ENCODE data around the gene DOC2A. TPM values are rescaled to one million over a fixed set of nuclear protein-coding genes. Genes with fewer than 3 reads are reported as not detected.

Gene DOC2A
- total and polyA plus RNA-seq, 11 donors: 0.09 to 1.4 (median 0.88) TPM; not detected in 4

GRCh38 chr16:29986931-29987330, 23.9 kb downstream of the DOC2A start:
- ATAC-seq (no peak), DNase-seq (peak in 1 of 5 donors; percentile 11)
- Histone ChIP-seq H3K4me3 (no peak overlapping the region), H3K4me1 (peaks cover 0 to 2% (median 0%) of the 10 kb centered on the region in 12 donors), H3K27me3 (no peaks in the 10 kb centered on the region), H3K36me3 (peaks cover 6 to 100% (median 100%) of the 10 kb centered on the region in 9 donors), H3K27ac (no peak overlapping the region), H3K9me3 (no peaks in the 10 kb centered on the region)
- intact Hi-C loops (cut with DNase I): no loop called here
- WGBS, 4 donors: 85 to 94% (median 92%) methylated on average over 5 of the region's 5 CpGs
- TF ChIP-seq POLR2A (IDR thresholded peaks at IDR 0.05) (no peak), CTCF (IDR thresholded peaks at IDR 0.05) (no peak)

GRCh38 chr16:29986231-29986630, 24.6 kb downstream of the DOC2A start:
- intact Hi-C loops (cut with DNase I): no loop called here
- WGBS, 4 donors: 83 to 94% (median 93%) methylated on average over 5 to 20 of the region's 20 CpGs
- no peak overlapping the region for H3K27ac ChIP-seq
- peaks cover 6 to 100% (median 100%) of the 10 kb centered on the region in 9 donors for H3K36me3 ChIP-seq
- no peaks in the 10 kb centered on the region for H3K27me3 ChIP-seq
- H3K4me1 ChIP-seq: no peaks in the 10 kb centered on the region
- ATAC-seq: no peak
- no peaks in the 10 kb centered on the region for H3K9me3 ChIP-seq
- no peak overlapping the region for H3K4me3 ChIP-seq
- peak in 1 of 5 donors; percentile 19 for DNase-seq
- TF ChIP-seq CTCF (IDR thresholded peaks at IDR 0.05): no peak
- TF ChIP-seq POLR2A (IDR thresholded peaks at IDR 0.05): no peak

- Histone ChIP-seq H3K27me3 (no peaks in the 10 kb centered on the region), H3K9me3 (no peaks in the 10 kb centered on the region), H3K4me1 (peaks cover 0 to 3% (median 0%) of the 10 kb centered on the region in 12 donors), H3K36me3 (peaks cover 6 to 100% (median 100%) of the 10 kb centered on the region in 9 donors), H3K4me3 (no peak overlapping the region), H3K27ac (no peak overlapping the region)
- 90 to 95% (median 94%) methylated on average over 21 to 28 of the region's 28 CpGs for whole genome bisulfite sequencing, 4 donors
- intact Hi-C loops (cut with DNase I): no loop called here
- TF ChIP-seq POLR2A (IDR thresholded peaks at IDR 0.05): no peak
- TF ChIP-seq CTCF (IDR thresholded peaks at IDR 0.05): no peak
- ATAC-seq (no peak), DNase-seq (peak in 1 of 5 donors; percentile 18)
Measured at GRCh38 chr16:29985271-29985811, 25.5 kb downstream of the DOC2A start.

GRCh38 chr16:29984764-29985147, 26.1 kb downstream of the DOC2A start:
- intact Hi-C loops (cut with DNase I): no loop called here

More at GRCh38 chr16:29984764-29985147, 26.1 kb downstream of the DOC2A start:
- no peaks in the 10 kb centered on the region for H3K9me3 ChIP-seq
- H3K27ac ChIP-seq: no peak overlapping the region
- WGBS, 4 donors: 83 to 95% (median 86%) methylated on average over 5 of the region's 5 CpGs
- H3K4me3 ChIP-seq: no peak overlapping the region
- H3K27me3 ChIP-seq: no peaks in the 10 kb centered on the region
- ATAC-seq (no peak), DNase-seq (no peak)
- H3K36me3 ChIP-seq: peaks cover 6 to 100% (median 100%) of the 10 kb centered on the region in 9 donors
- peaks cover 0 to 8% (median 0%) of the 10 kb centered on the region in 12 donors for H3K4me1 ChIP-seq
- TF ChIP-seq POLR2A (IDR thresholded peaks at IDR 0.05) (no peak), CTCF (IDR thresholded peaks at IDR 0.05) (no peak)
